GM18499 (cell line): Measurements from ENCODE around the gene NOMO2.
"Not testable (repeated sequence)": the region's sequence is repeated elsewhere in the genome, so short reads cannot be mapped to it uniquely, and the experiment has no call there.

Source experiments
- ATAC-seq: cut with Tn5 transposase; IDR thresholded peaks from one replicate; pipeline ENCODE4 v1.9.1; 2021; ENCODE audit warnings: moderate number of reproducible peaks; ENCODE audit not compliant: insufficient read depth, unreplicated experiment

NOMO2 gene

GRCh38 chr16:18579261-18579660, 17.4 kb upstream of the NOMO2 start:
- not testable (repeated sequence) for ATAC-seq

- not testable (repeated sequence) for ATAC-seq
Observed at GRCh38 chr16:18577942-18578341, 16.0 kb upstream of the NOMO2 start.

- ATAC-seq: not testable (repeated sequence)
Observed at GRCh38 chr16:18575945-18576344, 14.0 kb upstream of the NOMO2 start.

- not testable (repeated sequence) for ATAC-seq
Observed at GRCh38 chr16:18575298-18575917, 13.5 kb upstream of the NOMO2 start.

- not testable (repeated sequence) for ATAC-seq
Observed at GRCh38 chr16:18573887-18574286, 12.0 kb upstream of the NOMO2 start.

- ATAC-seq: not testable (repeated sequence)
Observed at GRCh38 chr16:18572973-18573372, 11.1 kb upstream of the NOMO2 start.

- not testable (repeated sequence) for ATAC-seq
Observed at GRCh38 chr16:18571307-18571850, 9.5 kb upstream of the NOMO2 start.

- not testable (repeated sequence) for ATAC-seq
Observed at GRCh38 chr16:18570529-18571306, 8.8 kb upstream of the NOMO2 start.

GRCh38 chr16:18560416-18561220, 1.3 kb downstream of the NOMO2 start:
- not testable (repeated sequence) for ATAC-seq

GRCh38 chr16:18553671-18554070, 8.2 kb downstream of the NOMO2 start:
- not testable (repeated sequence) for ATAC-seq

- not testable (repeated sequence) for ATAC-seq
Observed at GRCh38 chr16:18547382-18547781, 14.5 kb downstream of the NOMO2 start.

GRCh38 chr16:18546853-18547252, 15.0 kb downstream of the NOMO2 start:
- ATAC-seq: not testable (repeated sequence)

GRCh38 chr16:18544232-18545081, 17.4 kb downstream of the NOMO2 start:
- not testable (repeated sequence) for ATAC-seq

GRCh38 chr16:18541912-18542311, 20.0 kb downstream of the NOMO2 start:
- not testable (repeated sequence) for ATAC-seq

GRCh38 chr16:18537004-18537403, 24.9 kb downstream of the NOMO2 start:
- ATAC-seq: not testable (repeated sequence)

- ATAC-seq: not testable (repeated sequence)
Observed at GRCh38 chr16:18535519-18536168, 26.3 kb downstream of the NOMO2 start.

GRCh38 chr16:18534308-18534707, 27.6 kb downstream of the NOMO2 start:
- ATAC-seq: not testable (repeated sequence)

GRCh38 chr16:18531323-18531722, 30.6 kb downstream of the NOMO2 start:
- ATAC-seq: not testable (repeated sequence)

GRCh38 chr16:18530329-18530728, 31.6 kb downstream of the NOMO2 start:
- ATAC-seq: not testable (repeated sequence)
